GM12872 (cell line): Measurements from ENCODE around the gene PRLR.

Source experiments
- CTCF ChIP-seq: IDR thresholded peaks from 3 replicates; pipeline ENCODE4 v1.5.1; 2011; ENCODE audit warnings: low read depth, mild to moderate bottlenecking, low read length, moderate library complexity; ENCODE audit not compliant: insufficient read depth

The PRLR gene

GRCh38 chr5:35056686-35057085 is 173.6 kb downstream of the PRLR start:
- no peak for TF ChIP-seq CTCF

GRCh38 chr5:35052838-35053237 is 177.4 kb downstream of the PRLR start:
- no peak for TF ChIP-seq CTCF

- no peak for TF ChIP-seq CTCF
Observed at GRCh38 chr5:35050541-35051126, 179.7 kb downstream of the PRLR start.

- no peak for TF ChIP-seq CTCF
Observed at GRCh38 chr5:35048910-35049309, 181.4 kb downstream of the PRLR start.

GRCh38 chr5:35047785-35048404 is 182.4 kb downstream of the PRLR start, which contains the start of gene AGXT2:
Gene AGXT2, minus strand, starts transcription at chr5:35047949. Its CDS starts 57 bp downstream, at chr5:35047892.
- TF ChIP-seq CTCF, result no peak

- no peak for TF ChIP-seq CTCF
Observed at GRCh38 chr5:35046774-35047173, 183.5 kb downstream of the PRLR start.

- TF ChIP-seq CTCF, result no peak
Observed at GRCh38 chr5:35045280-35045679, 185.0 kb downstream of the PRLR start.

GRCh38 chr5:35044649-35045048 is 185.6 kb downstream of the PRLR start:
- TF ChIP-seq CTCF, result no peak
